NCI-H1694 (cell line): ENCODE results near the gene ENDOV.

Source experiments
- DNase-seq: peaks from one replicate; lab custom pipeline; 2025; lab: John Stamatoyannopoulos, UW

ENDOV gene

DNA sequence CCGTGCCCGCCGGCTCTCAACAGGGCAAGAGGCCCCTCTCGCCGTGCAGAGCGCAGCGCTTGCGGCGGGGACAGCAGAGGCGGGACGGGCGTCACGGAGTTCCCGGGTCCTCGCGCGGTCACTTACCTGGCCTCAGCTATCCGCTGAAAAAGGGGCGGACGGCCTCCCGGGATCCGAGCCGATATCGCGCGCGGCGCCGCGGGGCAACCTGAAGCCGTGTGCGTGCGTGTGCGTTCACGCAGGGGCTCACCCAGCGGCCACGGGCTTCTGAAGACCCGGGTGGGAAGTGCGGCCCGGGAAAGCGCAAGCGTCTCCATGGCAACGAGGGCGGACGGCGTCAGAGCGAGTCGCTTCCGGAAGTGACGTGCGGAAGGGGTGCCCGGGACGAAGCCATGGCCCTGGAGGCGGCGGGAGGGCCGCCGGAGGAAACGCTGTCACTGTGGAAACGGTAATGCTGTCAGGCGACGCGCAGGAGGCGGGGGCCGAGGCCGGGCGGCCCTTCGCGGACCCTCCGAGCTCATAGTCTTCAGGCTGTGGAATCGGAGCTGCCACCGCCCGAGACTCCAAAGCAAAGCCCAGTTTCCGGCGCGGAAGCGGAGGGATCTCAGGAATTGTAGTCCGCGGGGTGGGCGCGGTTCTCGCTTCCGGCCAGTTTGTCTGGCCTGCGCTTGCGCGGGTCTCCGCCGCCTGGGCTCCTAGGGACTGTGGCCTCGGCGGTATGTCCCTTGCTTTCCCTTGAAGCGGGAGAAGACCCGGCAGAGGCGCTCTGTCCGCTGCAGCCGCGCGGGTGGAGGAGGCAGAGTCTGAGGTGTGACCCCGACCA is at the start of gene ENDOV:
TSS of gene ENDOV (plus strand) at position 365 of the 823 bp plus-strand sequence. CDS start at position 393, 28 bp downstream.
- peak; percentile 87 for DNase-seq

- DNase-seq, result no peak
Observed at GRCh38 chr17:80365983-80366382, 49.0 kb upstream of the ENDOV start.

DNA sequence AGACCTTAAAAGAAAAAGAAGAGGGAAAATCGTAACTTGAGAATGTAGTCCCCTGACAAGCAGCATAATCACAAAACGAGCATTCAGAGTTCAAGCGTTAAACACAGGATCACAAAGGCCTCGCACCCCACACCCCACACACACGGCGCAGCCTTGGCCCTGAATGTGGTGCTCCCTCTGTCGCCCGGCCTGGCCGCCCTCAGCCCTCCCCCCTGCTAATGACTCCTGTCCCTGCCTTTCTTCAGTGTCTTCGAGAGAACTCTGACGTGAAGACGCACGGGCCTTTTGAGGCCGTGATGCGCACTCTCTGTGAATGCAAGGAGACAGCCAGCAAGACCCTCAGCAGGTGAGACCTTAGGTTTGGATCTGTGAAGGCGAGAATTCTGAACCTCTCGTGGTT is 47.5 kb upstream of the ENDOV start:
- no peak for DNase-seq

DNA sequence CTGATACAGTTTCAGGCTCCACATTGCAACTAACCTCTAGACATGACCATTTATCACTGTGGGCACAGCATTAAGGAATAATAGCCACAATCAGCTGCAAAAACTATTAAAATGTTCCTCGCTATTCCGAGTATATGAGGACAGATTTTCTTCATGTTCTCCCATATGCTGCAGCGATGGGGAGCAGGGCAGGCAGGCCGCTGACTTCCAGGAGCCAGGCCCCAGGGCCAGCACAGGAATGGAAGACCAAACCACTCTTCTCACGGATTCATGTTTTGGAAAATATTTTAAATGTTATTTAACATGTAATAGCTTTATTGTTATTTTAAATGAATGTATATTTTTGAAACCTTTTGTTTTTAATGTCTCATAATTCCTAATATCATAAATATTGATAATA is 43.8 kb upstream of the ENDOV start:
- DNase-seq, result no peak

- no peak for DNase-seq
Observed at GRCh38 chr17:80372456-80372855, 42.5 kb upstream of the ENDOV start.

DNA sequence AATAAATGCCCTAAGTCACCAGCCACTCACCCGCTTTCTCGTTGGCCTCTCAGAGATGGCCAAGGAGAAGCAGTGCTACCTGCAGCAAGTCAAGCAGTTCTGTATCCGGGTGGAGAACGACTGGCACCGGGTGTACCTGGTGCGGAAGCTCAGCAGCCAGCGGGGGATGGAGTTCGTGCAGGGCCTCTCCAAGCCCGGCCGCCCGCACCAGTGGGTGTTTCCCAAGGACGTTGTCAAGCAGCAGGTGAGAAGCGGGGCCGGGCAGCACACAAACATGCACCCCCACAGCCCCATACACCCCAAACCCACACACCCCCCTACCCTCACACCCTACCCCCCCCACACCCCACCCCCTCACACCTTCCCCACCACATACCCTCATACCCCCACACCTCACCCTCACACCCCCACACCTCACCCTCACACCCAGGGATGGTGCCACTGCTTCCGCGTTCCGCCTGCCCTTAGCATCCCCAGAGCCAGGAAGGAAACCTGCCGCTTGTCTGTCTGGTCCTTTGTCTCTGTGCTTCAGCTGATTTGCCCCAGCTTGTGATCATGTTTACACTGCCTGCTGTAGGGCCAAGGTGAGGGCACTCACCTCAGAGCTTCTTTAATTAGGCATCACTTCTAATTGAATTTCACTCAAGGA is 41.9 kb upstream of the ENDOV start:
- no peak for DNase-seq

- DNase-seq, result no peak
Observed at GRCh38 chr17:80374039-80374731, 40.8 kb upstream of the ENDOV start.

DNA sequence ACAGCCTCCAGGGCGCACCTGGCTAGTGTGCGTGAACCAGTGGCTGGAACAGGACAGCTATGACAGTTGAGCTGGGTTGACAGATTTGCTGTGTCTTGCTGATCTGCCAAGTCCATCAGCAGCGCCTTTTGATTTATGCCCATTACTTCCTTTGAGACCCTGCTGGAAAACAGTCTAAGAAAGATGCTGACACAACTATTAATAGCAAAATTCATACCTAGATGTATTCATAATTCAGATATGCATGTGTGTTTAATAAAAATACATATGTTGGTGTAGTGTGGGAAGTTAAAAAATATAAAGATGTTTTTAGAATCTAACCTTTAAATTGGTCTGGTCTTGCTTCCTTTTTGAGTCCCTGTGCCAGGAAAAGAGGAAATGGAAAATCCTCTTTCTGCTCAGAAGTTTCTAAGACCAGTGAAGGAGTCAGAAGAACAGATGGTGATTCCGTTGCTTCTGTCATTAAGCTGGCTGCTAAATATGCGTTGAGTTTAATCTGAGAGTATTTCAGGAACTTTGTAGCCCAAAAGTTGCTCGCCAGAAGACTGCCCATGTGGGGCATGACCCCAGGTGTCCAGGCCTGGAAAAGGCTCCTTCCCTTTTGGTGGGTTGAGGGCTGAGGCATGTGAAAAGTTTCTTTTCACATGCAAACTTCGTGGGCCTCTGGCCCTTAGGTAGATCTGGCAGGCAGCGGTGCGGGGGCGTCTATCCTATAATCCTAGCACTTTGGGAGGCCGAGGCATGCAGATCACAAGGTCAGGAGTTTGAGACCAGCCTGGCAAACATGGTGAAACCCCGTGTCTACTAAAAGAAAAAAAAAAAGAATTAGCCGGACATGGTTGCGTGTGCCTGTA is 40.0 kb upstream of the ENDOV start:
- no peak for DNase-seq

DNA sequence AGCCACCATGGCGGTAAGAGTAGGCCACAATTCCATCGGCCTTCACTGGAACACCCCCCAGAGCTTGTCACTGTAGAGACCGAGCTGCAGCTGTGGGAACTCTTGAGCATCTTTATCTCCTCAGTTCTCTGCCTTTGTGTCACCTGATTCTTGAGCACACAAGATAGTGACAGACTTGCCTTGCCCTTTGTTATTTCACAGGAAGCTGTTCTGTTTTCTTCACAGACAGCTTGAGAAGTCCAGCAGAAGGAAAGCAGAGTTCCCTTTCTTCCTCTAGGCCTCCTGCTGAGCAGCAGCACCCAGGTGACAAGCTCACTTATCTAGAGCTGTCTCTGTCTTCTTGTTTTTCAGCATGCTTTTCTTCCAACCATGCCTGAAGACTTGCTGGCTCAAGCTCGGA is 38.4 kb upstream of the ENDOV start:
- DNase-seq, result no peak

- no peak for DNase-seq
Observed at GRCh38 chr17:80377798-80378197, 37.2 kb upstream of the ENDOV start.

- DNase-seq, result no peak
Observed at GRCh38 chr17:80379348-80379747, 35.6 kb upstream of the ENDOV start.

GRCh38 chr17:80380068-80380467 is 34.9 kb upstream of the ENDOV start:
- no peak for DNase-seq

GRCh38 chr17:80380555-80381002 is 34.4 kb upstream of the ENDOV start:
- no peak for DNase-seq

GRCh38 chr17:80381416-80381923 is 33.5 kb upstream of the ENDOV start:
- DNase-seq, result no peak

DNA sequence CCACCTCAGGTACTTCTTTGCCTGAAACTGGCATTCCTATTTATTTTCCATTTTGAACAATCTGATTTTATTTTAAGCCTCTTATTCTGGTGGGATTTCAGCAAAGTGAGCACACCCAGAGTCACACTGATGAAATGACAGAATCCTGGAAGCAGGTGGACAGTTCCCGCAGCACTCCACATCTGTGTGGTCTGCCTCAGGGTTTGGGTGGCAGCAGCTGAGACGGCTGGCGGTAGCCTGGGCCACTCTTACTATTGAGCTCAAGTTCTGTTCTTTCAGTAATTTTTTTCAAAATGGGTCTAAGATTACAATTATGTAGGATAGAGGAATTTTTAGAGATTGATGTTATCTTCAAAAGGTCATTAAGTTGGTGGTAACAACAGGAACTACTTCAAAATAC is 32.5 kb upstream of the ENDOV start:
- DNase-seq, result no peak

DNA sequence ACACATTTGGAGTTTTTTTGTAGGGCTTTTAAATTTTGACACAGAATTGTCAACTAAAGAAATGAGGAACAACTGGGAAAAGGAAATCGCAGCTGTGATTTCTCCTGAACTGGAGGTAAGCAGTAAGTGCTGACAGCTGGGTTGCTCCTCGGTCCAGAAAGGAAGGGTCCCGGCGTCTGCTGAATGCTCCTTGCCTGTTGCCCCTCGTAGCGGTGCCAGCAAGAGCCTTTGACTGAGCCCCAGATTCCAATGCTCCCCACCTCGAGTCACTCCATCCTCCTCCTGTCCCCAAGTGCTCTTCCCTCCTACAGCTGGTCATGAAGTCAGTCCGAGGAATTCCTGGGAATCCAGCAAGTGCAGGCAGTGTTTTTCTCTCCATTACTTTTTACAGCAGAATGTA is 32.0 kb upstream of the ENDOV start:
- no peak for DNase-seq

- DNase-seq, result no peak
Observed at GRCh38 chr17:80384078-80384960, 30.6 kb upstream of the ENDOV start.

GRCh38 chr17:80385046-80385445 is 29.9 kb upstream of the ENDOV start:
- DNase-seq, result no peak

- no peak for DNase-seq
Observed at GRCh38 chr17:80386341-80386740, 28.6 kb upstream of the ENDOV start.

- no peak for DNase-seq
Observed at GRCh38 chr17:80387071-80387470, 27.9 kb upstream of the ENDOV start.

DNA sequence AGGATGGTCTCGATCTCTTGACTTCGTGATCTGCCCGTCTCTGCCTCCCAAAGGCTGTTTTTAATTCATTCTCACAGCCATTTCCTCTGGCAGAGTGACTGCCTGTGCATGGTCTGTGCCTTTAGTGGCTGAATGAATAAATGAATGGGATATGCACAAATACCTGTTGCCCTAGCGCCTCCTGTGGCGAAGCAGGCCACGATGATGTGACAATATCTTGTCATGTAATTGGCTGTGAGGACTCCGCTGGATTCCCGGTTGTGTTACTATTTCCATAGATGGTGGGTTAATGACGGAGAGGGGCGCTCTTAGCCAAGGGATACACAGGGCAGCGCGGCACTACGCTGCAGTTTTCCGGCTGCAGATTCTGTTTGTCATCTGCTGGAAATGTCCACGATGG is 26.8 kb upstream of the ENDOV start:
- DNase-seq, result no peak
